ENCODE results near the gene NUP210L.

DNA sequence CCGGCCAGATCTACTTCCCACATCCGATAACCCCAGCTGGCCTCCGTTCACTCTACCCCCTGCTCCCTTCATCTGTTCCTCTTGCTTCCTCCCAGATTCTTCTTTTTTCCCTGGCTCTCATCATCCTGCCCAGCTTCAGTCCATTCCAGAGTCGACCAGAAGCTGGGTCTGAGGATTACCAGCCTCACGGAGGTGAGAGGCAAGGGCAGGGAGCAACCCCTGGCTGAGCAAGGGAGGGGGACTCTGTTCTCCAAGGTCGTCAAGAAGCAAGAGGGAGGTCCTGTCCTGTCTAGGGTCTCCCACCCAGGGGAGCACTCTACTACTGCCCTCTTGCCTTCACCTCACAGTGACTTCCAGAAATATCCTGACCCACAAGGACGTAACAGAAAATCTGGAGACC is 181.3 kb downstream of the NUP210L start:
- TF ChIP-seq POLR2A (IDR thresholded peaks at IDR 0.05; ENCODE audit: low read depth, low read length), result no peak
- TF ChIP-seq, protein P1, sequence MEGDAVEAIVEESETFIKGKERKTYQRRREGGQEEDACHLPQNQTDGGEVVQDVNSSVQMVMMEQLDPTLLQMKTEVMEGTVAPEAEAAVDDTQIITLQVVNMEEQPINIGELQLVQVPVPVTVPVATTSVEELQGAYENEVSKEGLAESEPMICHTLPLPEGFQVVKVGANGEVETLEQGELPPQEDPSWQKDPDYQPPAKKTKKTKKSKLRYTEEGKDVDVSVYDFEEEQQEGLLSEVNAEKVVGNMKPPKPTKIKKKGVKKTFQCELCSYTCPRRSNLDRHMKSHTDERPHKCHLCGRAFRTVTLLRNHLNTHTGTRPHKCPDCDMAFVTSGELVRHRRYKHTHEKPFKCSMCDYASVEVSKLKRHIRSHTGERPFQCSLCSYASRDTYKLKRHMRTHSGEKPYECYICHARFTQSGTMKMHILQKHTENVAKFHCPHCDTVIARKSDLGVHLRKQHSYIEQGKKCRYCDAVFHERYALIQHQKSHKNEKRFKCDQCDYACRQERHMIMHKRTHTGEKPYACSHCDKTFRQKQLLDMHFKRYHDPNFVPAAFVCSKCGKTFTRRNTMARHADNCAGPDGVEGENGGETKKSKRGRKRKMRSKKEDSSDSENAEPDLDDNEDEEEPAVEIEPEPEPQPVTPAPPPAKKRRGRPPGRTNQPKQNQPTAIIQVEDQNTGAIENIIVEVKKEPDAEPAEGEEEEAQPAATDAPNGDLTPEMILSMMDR (IDR thresholded peaks at IDR 0.05; ENCODE audit: extremely low read depth in 1 of 2, insufficient read depth in 1 of 2, low read depth in 1 of 2, low read length in 2 of 2), result no peak
- TF ChIP-seq POLR2AphosphoS5 (IDR thresholded peaks at IDR 0.05; ENCODE audit: insufficient read depth, low read depth, low read length), result no peak

All from endothelial cell of umbilical vein (primary cell).